Left renal pelvis (tissue), 4 donors: ENCODE measurements around the gene ADISSP. TPM values are rescaled to one million over a fixed set of nuclear protein-coding genes. Genes with fewer than 3 reads are reported as not detected.

Experiments
- DNase-seq, 4 donors: peaks; one replicate each; pipeline ENCODE4 v3.0.0-alpha.2; 2013; ENCODE audit warnings: low read depth in 4 of 4, low spot score in 3 of 4
- polyA plus RNA-seq, 4 donors: library from polyadenylated mRNA; unstranded; fragments of 120-200 nt; gene quantifications; one replicate each; pipeline ENCODE4 v1.2.1, GENCODE V29; 2013; ENCODE audit not compliant: insufficient read length in 4 of 4

The ADISSP gene
- polyA plus RNA-seq, 4 donors, result 19.7 to 30.0 (median 25.0) TPM

- no peak for DNase-seq
These were observed 10.3 kb downstream of the ADISSP start for GRCh38 chr20:3757268-3757667.

DNA sequence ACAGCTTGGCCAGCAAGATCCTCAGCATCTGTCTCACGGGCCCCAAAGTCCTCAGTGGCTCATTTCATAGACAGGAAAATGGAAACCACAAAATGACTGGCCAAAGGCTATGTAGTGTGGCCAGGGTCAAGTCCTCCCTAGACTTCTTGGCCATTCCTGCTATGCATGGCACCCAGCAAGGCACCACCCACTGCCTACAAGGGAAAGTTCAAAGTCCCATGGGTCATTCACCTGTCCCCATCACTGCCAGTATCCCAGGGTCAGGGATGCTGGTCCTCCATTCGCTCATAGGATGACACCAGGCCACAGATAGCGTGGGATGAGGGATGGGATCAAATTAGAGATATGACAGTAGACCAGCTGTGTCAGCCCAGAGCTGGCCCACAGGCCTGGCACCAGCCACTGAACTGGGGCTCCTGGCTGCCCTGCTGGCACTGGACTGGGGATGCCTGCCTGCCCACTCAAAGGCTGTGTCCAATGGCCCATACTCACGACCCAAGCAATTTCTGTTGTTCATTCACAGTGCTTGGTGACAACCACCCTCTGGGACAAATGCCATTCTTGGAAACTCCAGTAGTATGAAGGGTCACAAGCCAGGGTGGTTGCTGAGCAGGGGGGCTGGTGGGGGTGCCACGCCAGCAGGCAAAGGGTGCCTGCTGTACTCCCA is 11.6 kb downstream of the ADISSP start:
- DNase-seq, result no peak

DNA sequence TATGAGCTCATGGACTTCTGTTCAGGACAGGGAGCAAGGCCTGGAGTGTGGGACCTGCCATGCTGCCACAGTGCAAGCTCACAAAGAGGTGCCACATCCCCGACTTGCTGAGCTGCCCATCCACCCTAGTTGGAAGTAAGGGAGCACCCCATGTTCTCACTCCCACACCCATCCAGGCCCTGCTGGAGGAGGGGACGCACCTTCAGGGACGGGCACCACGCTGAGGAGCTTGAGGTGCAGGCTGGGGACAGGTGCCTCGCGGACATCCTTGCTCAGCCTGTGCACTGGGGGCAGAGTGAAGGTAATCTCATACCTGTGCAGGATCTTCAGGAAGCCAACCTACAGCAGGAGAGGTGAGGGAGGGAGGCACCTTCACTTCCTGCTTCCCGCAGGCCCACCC is 12.3 kb downstream of the ADISSP start:
- no peak for DNase-seq

GRCh38 chr20:3754276-3754630 is 13.3 kb downstream of the ADISSP start:
- no peak for DNase-seq

DNA sequence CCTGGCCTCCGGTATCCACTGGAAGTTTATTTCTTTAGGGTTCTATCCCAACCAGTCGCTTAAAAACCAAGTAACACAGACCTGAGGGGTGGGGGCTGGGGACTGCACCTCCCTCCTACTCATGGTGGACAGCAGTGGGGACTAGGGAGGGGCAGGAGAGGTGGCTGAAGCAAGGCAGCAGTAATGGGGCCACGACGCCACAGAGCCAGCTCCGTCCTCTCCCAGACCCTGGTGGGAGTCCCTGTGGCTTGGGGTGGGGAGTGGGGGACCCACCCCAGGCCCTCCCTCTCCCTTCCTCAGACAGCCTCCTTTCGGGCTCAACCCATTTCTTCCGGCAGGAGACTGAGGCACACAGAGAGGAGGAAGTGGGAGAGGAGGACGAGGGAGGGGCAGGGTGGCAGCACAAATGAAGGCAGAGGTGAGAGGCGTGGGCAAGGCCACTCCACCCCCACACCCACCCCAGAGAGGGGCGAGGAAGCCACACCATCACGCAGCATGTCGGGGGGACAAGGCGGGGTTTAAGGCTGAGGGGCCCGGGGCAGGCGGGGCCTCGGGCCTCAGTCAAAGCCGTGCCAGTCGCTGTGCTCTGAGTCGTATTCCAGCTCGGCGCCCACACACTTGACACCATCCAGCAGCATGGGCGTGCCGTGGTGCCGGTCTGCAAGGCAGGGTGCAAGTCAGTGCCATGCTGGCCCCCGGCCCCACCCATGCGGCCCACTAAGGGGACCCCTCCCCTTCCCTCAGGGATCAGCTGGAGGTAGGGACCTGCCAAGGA is 13.9 kb downstream of the ADISSP start:
- no peak for DNase-seq

GRCh38 chr20:3753098-3753497 is 14.5 kb downstream of the ADISSP start:
- DNase-seq, result no peak

- no peak for DNase-seq
These were observed 15.2 kb downstream of the ADISSP start for GRCh38 chr20:3752386-3752759.

GRCh38 chr20:3751675-3752385 is 15.7 kb downstream of the ADISSP start:
- DNase-seq, result no peak

DNA sequence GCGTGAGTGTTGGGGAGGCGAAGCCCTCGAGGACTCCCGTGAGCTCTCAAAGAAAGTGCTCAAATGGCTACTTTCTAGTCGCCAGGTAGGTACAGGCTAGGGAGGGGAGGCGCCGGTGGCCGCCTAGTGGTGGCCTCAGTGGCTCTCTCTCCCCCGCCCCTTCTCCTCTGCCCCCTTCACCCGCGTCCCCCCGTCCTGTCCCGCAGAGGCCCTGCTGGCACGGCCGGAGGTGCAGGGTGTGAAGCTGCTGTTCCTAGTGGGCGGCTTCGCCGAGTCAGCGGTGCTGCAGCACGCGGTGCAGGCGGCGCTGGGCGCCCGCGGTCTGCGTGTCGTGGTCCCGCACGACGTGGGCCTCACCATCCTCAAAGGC is 16.3 kb downstream of the ADISSP start:
- no peak for DNase-seq

DNA sequence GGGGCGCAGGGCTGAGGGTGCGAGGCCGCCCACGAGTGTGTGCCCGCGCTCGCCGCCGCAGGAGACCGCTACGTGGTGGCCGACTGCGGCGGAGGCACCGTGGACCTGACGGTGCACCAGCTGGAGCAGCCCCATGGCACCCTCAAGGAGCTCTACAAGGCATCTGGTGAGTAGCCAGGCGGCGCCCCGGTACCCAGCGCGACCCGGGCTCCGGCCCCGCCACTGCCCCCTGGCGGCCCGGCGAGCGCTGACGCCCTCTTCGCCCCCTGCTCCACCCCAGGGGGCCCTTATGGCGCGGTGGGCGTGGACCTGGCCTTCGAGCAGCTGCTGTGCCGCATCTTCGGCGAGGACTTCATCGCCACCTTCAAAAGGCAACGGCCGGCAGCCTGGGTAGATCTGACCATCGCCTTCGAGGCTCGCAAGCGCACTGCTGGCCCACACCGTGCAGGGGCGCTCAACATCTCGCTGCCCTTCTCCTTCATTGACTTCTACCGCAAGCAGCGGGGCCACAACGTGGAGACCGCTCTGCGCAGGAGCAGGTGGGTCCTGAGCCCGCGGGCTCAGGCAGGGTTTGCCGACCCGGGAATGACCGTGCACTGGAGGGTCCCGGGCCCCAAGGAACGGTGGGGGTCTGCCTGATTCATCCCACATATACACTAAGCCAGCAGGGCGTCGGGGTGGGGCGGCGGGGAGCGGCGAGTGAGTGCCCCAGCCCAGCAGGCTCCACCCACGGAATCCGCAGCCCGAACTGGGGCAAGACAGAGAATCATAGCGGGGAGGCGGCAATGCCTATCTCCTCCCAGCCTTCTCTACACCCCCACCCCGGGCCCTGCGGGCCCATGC is 17.6 kb downstream of the ADISSP start:
- DNase-seq, result no peak

- no peak for DNase-seq
These were observed 18.4 kb downstream of the ADISSP start for GRCh38 chr20:3749087-3749688.

DNA sequence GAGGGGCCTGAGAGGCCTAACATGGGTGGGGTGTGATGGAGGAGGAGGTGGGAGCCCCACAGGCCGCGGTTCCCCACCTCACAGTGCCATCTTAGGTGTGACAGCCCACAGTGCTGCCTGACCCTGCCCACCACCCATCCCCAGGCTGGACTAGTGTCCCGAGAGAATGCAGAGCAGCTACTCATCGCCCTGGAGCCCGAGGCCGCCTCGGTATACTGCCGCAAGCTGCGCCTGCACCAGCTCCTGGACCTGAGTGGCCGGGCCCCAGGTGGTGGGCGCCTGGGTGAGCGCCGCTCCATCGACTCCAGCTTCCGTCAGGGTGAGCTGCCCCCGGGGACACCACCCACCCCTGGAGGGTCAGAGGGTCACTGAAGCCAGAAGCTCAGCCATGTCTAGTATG is 19.5 kb downstream of the ADISSP start:
- DNase-seq, result no peak

GRCh38 chr20:3747471-3747870 is 20.1 kb downstream of the ADISSP start:
- no peak for DNase-seq

- DNase-seq, result no peak
These were observed 21.8 kb downstream of the ADISSP start for GRCh38 chr20:3745686-3746173.

GRCh38 chr20:3744806-3745685 is 22.5 kb downstream of the ADISSP start:
- DNase-seq, result no peak

- DNase-seq, result no peak
These were observed 23.5 kb downstream of the ADISSP start for GRCh38 chr20:3744037-3744436.

- no peak for DNase-seq
These were observed 24.3 kb downstream of the ADISSP start for GRCh38 chr20:3743251-3743650.

DNA sequence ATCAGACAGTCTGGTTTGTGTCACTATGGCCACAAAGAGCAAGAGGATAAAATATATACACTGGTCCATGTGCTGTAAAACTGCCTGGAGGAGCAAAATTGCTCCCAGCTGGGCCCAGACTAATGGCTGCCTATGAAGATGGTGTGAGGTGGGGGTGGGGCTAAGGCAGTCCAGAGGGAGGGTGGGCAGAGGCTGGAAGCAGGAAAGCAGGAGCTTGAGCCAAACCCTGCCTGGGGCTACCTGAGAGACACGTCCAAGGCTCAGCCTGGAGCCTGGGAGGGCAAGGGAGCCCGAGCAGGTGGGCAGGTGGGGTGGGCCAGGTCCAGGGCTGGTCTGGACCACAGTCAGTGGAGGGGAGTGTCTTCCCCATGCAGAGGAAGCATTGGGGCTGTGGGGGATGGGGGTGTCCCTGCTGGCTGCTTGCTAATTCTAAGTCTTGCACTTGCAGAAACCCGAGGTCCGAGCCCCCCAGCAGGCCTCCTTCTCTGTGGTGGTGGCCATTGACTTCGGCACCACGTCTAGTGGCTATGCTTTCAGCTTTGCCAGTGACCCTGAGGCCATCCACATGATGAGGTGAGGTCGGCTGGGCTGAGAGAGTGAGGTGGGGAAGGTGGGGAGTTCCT is 25.6 kb downstream of the ADISSP start:
- DNase-seq, result no peak
